GM21619 (cell line): ENCODE results near the gene ECT2L.
"Not testable (repeated sequence)": the region's sequence is repeated elsewhere in the genome, so short reads cannot be mapped to it uniquely, and the experiment has no call there.

ENCODE experiments used
- ATAC-seq: cut with Tn5 transposase; IDR thresholded peaks from one replicate; pipeline ENCODE4 v1.9.1; 2021; ENCODE audit not compliant: unreplicated experiment

The ECT2L gene

GRCh38 chr6:138923561-138923960 is 127.7 kb downstream of the ECT2L start:
- peak; percentile 69 for ATAC-seq

- no peak for ATAC-seq
Measured at GRCh38 chr6:138925806-138926205, 129.9 kb downstream of the ECT2L start.

DNA sequence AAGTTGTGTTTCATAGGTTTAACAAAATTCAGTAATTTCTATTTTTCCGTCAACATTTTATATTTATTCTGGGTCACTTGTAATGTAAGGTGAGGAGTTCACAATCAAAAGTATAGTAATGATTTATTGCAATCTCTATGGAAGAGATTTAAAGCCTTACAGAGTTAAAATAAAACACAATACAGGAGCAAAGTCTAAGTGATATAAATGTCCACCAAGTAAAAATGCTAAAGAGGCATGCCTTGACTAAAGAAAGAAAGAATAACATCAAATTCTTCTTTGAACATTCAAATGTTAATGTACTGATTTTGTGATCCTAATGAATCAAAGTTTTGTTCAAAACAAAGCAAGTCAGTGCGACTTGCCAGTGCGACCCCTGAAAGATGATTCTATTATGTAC is 130.7 kb downstream of the ECT2L start:
- no peak for ATAC-seq

DNA sequence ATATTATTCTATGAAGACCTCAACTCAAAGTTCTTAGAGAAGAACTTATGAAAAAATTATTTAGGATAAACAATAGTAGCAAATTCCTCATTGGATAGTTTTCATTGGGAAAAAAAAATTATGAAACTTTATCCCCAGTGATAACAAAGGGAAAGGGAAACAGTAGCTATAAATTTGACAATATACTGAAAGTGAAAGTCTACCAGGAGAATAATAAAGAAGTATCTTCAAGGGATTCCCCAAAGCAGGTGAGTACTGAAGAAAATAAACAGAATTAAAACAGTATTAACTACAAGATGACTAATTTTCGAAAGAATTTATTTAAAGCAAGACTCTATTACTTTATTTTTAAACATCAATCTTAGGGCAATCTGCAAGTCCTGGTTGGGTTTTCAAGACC is 135.8 kb downstream of the ECT2L start:
- ATAC-seq, result no peak

- ATAC-seq, result not testable (repeated sequence)
Measured at GRCh38 chr6:138936873-138937272, 141.0 kb downstream of the ECT2L start.

DNA sequence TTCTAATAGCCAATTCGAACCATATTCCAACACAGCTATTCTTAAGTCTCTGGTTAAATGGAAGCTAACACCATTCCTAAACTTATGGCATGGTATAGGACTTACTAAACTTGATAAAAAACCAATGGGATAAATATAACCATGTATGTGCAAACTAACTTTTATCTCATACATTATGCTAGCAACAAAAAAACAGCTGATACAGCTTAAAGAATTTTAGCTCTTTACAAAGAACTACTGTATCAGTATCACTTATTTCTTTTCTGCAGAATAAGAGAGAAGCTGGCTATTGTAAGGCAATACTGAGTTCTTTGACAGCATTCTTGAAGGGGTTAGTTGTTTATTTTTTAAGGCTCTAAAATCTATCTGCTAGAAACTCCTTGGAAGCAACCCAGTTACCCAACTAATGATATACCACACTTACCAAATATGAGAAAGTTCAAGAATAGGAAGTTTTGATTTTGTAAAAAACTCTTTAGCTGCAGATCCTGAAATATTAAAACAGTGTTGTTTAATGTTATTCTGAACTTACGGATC is 147.3 kb downstream of the ECT2L start:
- ATAC-seq, result no peak

DNA sequence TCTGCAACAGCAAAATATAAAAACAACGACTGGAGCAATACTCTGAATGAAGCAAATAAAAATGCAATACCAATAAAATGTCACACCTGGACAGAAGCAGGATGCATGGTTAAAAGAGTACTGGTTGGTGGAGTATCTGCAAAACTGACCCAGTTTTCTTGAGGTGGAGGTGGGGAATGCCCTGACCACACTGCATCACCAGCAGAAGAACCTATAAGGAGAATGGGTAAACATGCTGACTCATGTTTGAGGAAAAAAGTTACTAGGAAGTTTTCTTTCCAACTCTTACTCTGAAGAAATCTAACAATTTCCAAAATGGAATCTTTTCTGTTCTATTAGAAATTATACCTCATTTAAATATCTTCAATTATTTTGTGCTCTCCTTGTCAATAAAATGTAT is 148.5 kb downstream of the ECT2L start:
- no peak for ATAC-seq

DNA sequence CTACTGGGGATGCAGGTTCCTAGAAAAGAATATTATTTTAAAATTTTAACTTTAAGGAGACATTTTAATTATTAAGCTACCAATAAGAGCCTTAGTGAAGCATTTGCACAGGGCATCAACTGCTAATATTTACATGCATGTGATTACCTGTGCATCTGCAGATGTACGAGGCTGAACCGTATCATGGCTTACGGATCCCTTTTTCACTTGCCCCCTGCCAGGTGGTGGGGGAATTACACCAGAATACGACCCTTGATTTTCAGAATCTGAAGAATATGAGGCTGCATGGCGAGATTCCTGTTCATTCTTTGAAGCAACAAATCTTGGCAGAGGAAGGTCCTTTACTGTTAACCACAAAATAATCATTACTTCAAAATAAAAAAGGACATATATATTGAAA is 149.5 kb downstream of the ECT2L start:
- no peak for ATAC-seq

DNA sequence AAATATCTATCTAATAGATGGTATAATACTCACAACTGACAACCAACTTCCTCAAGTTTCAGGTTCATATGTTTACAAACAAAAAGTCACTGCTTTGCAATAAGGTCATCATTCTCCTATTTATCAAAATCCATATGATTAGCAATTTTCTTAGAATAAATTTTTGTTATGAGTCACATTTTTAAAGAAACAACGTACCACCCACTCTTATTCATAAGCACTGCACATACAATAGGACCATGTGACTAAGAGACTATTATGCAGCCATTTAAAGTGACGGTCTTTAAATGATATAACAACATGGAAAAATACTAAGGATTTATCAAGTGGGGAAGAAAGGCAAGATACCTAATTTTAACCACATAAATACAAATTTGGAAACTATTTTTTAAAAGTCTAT is 152.1 kb downstream of the ECT2L start:
- ATAC-seq, result no peak

- ATAC-seq, result no peak
Measured at GRCh38 chr6:138948546-138949179, 152.8 kb downstream of the ECT2L start.

DNA sequence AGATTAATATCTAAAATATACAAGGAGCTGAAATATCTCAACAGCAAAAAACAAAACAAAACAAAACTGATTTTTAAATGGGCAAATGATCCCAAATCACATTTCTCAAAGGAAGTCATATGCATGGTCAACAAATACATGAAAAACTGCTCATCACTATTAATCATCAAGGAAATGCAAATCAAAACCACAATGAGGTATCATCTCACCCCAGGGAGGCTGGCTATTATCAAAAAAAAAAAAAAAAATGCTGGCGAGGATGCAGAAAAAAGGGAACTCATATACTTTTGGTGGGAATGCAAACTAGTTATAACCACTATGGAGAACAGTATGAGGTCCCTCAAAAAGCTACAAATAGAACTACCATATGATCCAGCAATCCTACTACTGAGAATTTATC is 157.6 kb downstream of the ECT2L start:
- ATAC-seq, result no peak
